HEK293 (cell line): ENCODE measurements around the gene BLOC1S1.

Experiments
- CTCF ChIA-PET: fragments of 350-600 bp; formaldehyde crosslinking; extraction: SDS; loops from one replicate; lab custom pipeline; 2021; ENCODE audit warnings: antibody characterized with exemption; lab: Yijun Ruan, JAX
- POLR2A ChIA-PET: fragments of 300-600 bp; formaldehyde crosslinking; extraction: SDS; loops from one replicate; lab custom pipeline; 2020; ENCODE audit warnings: antibody characterized with exemption, inconsistent platforms; lab: Yijun Ruan, JAX
- H3K27ac ChIP-seq: fragments of 200-500 bp; sonication (Bioruptor generic); 2 replicates; pipeline ENCODE4 v1.5.1; 2014; ENCODE audit warnings: low read depth, low read length, control low read depth, inconsistent platforms; ENCODE audit errors: extremely low read depth
- H3K36me3 ChIP-seq, 2 experiments: fragments of 200-500 bp in 1 of 2; sonication (Bioruptor generic) in 1 of 2; 1 replicate in 1 of 2; 2 replicates in 1 of 2; pipeline ENCODE4 v1.5.1; 2014 to 2017; ENCODE audit warnings: inconsistent platforms in 2 of 2, low read length in 2 of 2; ENCODE audit not compliant: control insufficient read depth in 2 of 2, insufficient read depth in 1 of 2
- H3K4me1 ChIP-seq: fragments of 200-500 bp; sonication (Bioruptor generic); 2 replicates; pipeline ENCODE4 v1.5.1; 2014; ENCODE audit warnings: mild to moderate bottlenecking, low read length, inconsistent platforms; ENCODE audit not compliant: control insufficient read depth, insufficient read depth
- H3K4me3 ChIP-seq: 2 replicates; pipeline ENCODE4 v1.5.1; 2011; ENCODE audit warnings: low read depth, mild to moderate bottlenecking, control low read depth, low read length, moderate library complexity
- H3K9me3 ChIP-seq: fragments of 200-500 bp; sonication (Bioruptor generic); 2 replicates; pipeline ENCODE4 v1.5.1; 2014; ENCODE audit warnings: low read depth, low read length, inconsistent platforms; ENCODE audit not compliant: control insufficient read depth, insufficient read depth
- GLIS1 ChIP-seq: fragments of 450-650 bp; formaldehyde crosslinking; IDR thresholded peaks from 2 replicates; pipeline ENCODE4 v1.5.1; 2016; ENCODE audit warnings: missing biosample characterization, missing genetic modification characterization
- IKZF3 ChIP-seq: fragments of 450-650 bp; IDR thresholded peaks from 2 replicates; pipeline ENCODE4 v1.5.0; 2018; ENCODE audit warnings: missing biosample characterization, mild to moderate bottlenecking, missing genetic modification characterization, moderate library complexity
- PRDM1 ChIP-seq: fragments of 450-650 bp; formaldehyde crosslinking; IDR thresholded peaks from 2 replicates; pipeline ENCODE4; 2016; ENCODE audit warnings: missing biosample characterization, missing genetic modification characterization
- SP2 ChIP-seq: fragments of 450-650 bp; formaldehyde crosslinking; IDR thresholded peaks from 2 replicates; pipeline ENCODE4 v1.5.1; 2016; ENCODE audit warnings: missing biosample characterization, missing genetic modification characterization
- YY2 ChIP-seq: fragments of 450-650 bp; formaldehyde crosslinking; IDR thresholded peaks from 2 replicates; pipeline ENCODE4 v1.5.1; 2016; ENCODE audit warnings: missing biosample characterization, missing genetic modification characterization
- ZBTB17 ChIP-seq: fragments of 450-650 bp; formaldehyde crosslinking; IDR thresholded peaks from 2 replicates; pipeline ENCODE4 v1.5.1; 2016; ENCODE audit warnings: missing biosample characterization, missing genetic modification characterization
- ZBTB21 ChIP-seq: fragments of 450-650 bp; formaldehyde crosslinking; IDR thresholded peaks from 2 replicates; pipeline ENCODE4 v1.5.1; 2017; ENCODE audit warnings: missing biosample characterization, missing genetic modification characterization
- ZBTB48 ChIP-seq: fragments of 450-650 bp; formaldehyde crosslinking; IDR thresholded peaks from 2 replicates; pipeline ENCODE4 v1.5.1; 2016; ENCODE audit warnings: missing biosample characterization, missing genetic modification characterization
- ZIC2 ChIP-seq: fragments of 450-650 bp; formaldehyde crosslinking; IDR thresholded peaks from 2 replicates; pipeline ENCODE4 v1.5.1; 2016; ENCODE audit warnings: missing biosample characterization, missing genetic modification characterization
- ZNF521 ChIP-seq: fragments of 450-650 bp; formaldehyde crosslinking; IDR thresholded peaks from 2 replicates; pipeline ENCODE4 v1.5.1; 2017; ENCODE audit warnings: missing biosample characterization, mild to moderate bottlenecking, missing genetic modification characterization
- ZNF585B ChIP-seq: fragments of 450-650 bp; formaldehyde crosslinking; IDR thresholded peaks from 2 replicates; pipeline ENCODE4 v1.5.1; 2016; ENCODE audit warnings: missing biosample characterization, missing genetic modification characterization
- ZNF600 ChIP-seq: fragments of 450-650 bp; formaldehyde crosslinking; IDR thresholded peaks from 2 replicates; pipeline ENCODE4 v1.5.1; 2016; ENCODE audit warnings: missing biosample characterization, missing genetic modification characterization
- ZNF621 ChIP-seq: fragments of 450-650 bp; formaldehyde crosslinking; IDR thresholded peaks from 2 replicates; pipeline ENCODE4 v1.5.1; 2017; ENCODE audit warnings: missing biosample characterization, missing genetic modification characterization
- ZNF664 ChIP-seq: fragments of 450-650 bp; formaldehyde crosslinking; IDR thresholded peaks from 2 replicates; pipeline ENCODE4 v1.5.1; 2016; ENCODE audit warnings: missing biosample characterization, missing genetic modification characterization
- ZNF701 ChIP-seq: fragments of 450-650 bp; formaldehyde crosslinking; IDR thresholded peaks from 2 replicates; pipeline ENCODE4 v1.5.1; 2016; ENCODE audit warnings: missing biosample characterization, missing genetic modification characterization
- ZNF843 ChIP-seq: fragments of 450-650 bp; formaldehyde crosslinking; IDR thresholded peaks from 2 replicates; pipeline ENCODE4 v1.5.1; 2016; ENCODE audit warnings: missing biosample characterization, missing genetic modification characterization
- TF ChIP-seq, protein P1 (sequence below): fragments of 450-650 bp; formaldehyde crosslinking; IDR thresholded peaks from 2 replicates; pipeline ENCODE4 v1.5.1; 2016; ENCODE audit warnings: missing biosample characterization, missing genetic modification characterization, low read depth
- TF ChIP-seq, protein P2 (sequence below): fragments of 450-650 bp; formaldehyde crosslinking; IDR thresholded peaks from 2 replicates; pipeline ENCODE4 v1.5.1; 2017; ENCODE audit warnings: missing biosample characterization, missing genetic modification characterization
- TF ChIP-seq, protein P3 (sequence below): fragments of 450-650 bp; formaldehyde crosslinking; IDR thresholded peaks from 2 replicates; pipeline ENCODE4 v1.5.0; 2017; ENCODE audit warnings: missing biosample characterization, missing genetic modification characterization, borderline replicate concordance
- TF ChIP-seq, protein P4 (sequence below): fragments of 450-650 bp; formaldehyde crosslinking; IDR thresholded peaks from 2 replicates; pipeline ENCODE4 v1.5.1; 2016; ENCODE audit warnings: missing biosample characterization, missing genetic modification characterization
- TF ChIP-seq, protein P5 (sequence below): fragments of 450-650 bp; formaldehyde crosslinking; IDR thresholded peaks from 2 replicates; pipeline ENCODE4 v1.5.1; 2017; ENCODE audit warnings: missing biosample characterization, missing genetic modification characterization
- TF ChIP-seq, protein P6 (sequence below): fragments of 450-650 bp; formaldehyde crosslinking; IDR thresholded peaks from 2 replicates; pipeline ENCODE4 v1.5.1; 2017; ENCODE audit warnings: missing biosample characterization, mild to moderate bottlenecking, missing genetic modification characterization, moderate library complexity

The BLOC1S1 gene

DNA sequence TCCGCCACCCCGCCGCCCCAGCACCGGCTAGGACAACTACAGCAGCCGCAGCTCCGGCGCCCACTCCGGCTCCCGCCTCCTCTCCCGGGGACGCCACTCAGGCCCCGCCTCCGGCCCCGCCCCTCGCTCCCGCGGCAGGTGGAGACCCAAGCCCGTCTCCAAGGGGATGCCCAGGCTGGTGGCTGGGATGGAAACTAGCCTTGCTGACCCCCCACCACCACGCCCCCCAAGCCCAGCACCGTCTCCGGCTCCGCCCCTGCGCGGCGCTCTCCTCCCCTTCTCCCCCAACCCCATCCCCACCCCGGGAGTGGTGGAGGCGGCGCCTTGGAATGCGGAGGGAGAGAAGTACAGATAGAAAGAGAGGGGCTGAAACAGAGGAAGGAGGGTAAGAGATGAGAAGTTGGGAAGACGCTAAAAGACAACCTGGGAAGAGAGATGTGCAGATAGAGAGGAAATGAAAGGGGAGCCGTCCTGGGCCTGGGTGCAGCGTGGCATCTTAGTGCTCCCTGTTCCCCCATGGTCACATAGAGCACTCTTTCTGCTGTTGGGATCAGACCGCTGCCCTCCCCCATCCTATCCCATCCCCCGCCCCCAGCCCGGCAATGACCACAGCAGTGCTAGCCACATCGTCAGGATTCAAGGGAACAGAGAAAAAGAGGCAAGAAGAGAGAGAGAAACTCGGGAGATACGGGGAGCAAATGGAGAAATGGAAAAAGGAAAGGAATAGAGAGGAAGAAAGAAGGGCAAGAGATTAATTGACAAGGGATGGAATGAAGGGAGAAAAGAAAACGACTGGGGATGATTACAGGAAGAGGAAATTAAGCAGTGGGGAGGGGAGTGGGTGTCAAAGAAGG, 7.8 kb upstream of the BLOC1S1 start, which contains the start of gene ITGA7 (continued):
- no peak for TF ChIP-seq ZNF585B (tag by site-specific recombination)
- TF ChIP-seq IKZF3 (tag by site-specific recombination): 0 out of 2 replicates have a peak, but pooled peaks have one; percentile 16
- 0 out of 2 replicates have a peak, but pooled peaks have one; percentile 31 for TF ChIP-seq ZNF600 (tag by site-specific recombination)
- peak; percentile 80 for TF ChIP-seq SP2 (tag by site-specific recombination)
- peak; percentile 49; the same call in 1 of the 2 replicates for TF ChIP-seq ZBTB48 (tag by site-specific recombination)
- no peak for TF ChIP-seq ZNF843 (tag by site-specific recombination)
- TF ChIP-seq GLIS1 (tag by site-specific recombination): peak; percentile 51
- TF ChIP-seq ZNF521 (tag by site-specific recombination): no peak
- no peak for TF ChIP-seq ZBTB21
- no peak for TF ChIP-seq ZIC2 (tag by site-specific recombination)
- no peak for TF ChIP-seq YY2 (tag by site-specific recombination)
- TF ChIP-seq PRDM1 (tag by site-specific recombination): peak; percentile 86
- TF ChIP-seq, protein P1, sequence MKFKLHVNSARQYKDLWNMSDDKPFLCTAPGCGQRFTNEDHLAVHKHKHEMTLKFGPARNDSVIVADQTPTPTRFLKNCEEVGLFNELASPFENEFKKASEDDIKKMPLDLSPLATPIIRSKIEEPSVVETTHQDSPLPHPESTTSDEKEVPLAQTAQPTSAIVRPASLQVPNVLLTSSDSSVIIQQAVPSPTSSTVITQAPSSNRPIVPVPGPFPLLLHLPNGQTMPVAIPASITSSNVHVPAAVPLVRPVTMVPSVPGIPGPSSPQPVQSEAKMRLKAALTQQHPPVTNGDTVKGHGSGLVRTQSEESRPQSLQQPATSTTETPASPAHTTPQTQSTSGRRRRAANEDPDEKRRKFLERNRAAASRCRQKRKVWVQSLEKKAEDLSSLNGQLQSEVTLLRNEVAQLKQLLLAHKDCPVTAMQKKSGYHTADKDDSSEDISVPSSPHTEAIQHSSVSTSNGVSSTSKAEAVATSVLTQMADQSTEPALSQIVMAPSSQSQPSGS: no peak
- TF ChIP-seq, protein P2, sequence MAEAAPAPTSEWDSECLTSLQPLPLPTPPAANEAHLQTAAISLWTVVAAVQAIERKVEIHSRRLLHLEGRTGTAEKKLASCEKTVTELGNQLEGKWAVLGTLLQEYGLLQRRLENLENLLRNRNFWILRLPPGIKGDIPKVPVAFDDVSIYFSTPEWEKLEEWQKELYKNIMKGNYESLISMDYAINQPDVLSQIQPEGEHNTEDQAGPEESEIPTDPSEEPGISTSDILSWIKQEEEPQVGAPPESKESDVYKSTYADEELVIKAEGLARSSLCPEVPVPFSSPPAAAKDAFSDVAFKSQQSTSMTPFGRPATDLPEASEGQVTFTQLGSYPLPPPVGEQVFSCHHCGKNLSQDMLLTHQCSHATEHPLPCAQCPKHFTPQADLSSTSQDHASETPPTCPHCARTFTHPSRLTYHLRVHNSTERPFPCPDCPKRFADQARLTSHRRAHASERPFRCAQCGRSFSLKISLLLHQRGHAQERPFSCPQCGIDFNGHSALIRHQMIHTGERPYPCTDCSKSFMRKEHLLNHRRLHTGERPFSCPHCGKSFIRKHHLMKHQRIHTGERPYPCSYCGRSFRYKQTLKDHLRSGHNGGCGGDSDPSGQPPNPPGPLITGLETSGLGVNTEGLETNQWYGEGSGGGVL: peak; percentile 88
- TF ChIP-seq, protein P3, sequence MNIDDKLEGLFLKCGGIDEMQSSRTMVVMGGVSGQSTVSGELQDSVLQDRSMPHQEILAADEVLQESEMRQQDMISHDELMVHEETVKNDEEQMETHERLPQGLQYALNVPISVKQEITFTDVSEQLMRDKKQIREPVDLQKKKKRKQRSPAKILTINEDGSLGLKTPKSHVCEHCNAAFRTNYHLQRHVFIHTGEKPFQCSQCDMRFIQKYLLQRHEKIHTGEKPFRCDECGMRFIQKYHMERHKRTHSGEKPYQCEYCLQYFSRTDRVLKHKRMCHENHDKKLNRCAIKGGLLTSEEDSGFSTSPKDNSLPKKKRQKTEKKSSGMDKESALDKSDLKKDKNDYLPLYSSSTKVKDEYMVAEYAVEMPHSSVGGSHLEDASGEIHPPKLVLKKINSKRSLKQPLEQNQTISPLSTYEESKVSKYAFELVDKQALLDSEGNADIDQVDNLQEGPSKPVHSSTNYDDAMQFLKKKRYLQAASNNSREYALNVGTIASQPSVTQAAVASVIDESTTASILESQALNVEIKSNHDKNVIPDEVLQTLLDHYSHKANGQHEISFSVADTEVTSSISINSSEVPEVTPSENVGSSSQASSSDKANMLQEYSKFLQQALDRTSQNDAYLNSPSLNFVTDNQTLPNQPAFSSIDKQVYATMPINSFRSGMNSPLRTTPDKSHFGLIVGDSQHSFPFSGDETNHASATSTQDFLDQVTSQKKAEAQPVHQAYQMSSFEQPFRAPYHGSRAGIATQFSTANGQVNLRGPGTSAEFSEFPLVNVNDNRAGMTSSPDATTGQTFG (tag by site-specific recombination): no peak
- TF ChIP-seq ZNF664 (tag by site-specific recombination): no peak
- TF ChIP-seq, all 188 proteins: peak for 22

DNA sequence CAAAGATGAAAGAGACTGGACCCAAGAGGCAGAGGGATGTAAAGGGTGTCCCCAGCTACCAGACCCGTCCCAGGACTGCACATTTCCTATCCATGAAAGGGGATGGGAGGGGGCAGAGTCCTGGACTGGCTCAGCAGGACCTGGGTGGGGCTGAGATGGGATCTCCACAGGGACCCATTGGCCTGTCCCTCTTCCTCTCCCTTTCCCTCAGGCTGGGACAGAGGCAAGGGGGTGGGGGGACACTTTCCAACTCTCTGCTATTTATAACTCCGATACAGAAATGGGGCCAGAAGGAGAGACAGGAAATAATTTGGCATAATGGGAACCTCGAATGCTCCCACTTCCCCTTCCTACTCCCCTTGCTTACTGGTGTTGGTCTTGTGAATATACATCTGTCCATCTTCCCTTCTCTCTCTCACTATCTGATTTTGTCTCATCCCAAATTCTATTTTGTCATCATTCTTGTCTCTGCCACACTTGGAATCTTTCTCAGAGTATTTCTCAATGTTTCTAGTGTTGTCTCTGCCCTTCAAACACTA, 7.1 kb upstream of the BLOC1S1 start:
- no peak overlapping the region for H3K4me3 ChIP-seq
- TF ChIP-seq, protein P2: no peak
- no peak for TF ChIP-seq ZNF701 (tag by site-specific recombination)
- TF ChIP-seq, protein P4, sequence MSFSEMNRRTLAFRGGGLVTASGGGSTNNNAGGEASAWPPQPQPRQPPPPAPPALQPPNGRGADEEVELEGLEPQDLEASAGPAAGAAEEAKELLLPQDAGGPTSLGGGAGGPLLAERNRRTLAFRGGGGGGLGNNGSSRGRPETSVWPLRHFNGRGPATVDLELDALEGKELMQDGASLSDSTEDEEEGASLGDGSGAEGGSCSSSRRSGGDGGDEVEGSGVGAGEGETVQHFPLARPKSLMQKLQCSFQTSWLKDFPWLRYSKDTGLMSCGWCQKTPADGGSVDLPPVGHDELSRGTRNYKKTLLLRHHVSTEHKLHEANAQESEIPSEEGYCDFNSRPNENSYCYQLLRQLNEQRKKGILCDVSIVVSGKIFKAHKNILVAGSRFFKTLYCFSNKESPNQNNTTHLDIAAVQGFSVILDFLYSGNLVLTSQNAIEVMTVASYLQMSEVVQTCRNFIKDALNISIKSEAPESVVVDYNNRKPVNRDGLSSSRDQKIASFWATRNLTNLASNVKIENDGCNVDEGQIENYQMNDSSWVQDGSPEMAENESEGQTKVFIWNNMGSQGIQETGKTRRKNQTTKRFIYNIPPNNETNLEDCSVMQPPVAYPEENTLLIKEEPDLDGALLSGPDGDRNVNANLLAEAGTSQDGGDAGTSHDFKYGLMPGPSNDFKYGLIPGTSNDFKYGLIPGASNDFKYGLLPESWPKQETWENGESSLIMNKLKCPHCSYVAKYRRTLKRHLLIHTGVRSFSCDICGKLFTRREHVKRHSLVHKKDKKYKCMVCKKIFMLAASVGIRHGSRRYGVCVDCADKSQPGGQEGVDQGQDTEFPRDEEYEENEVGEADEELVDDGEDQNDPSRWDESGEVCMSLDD: no peak
- TF ChIP-seq, protein P5, sequence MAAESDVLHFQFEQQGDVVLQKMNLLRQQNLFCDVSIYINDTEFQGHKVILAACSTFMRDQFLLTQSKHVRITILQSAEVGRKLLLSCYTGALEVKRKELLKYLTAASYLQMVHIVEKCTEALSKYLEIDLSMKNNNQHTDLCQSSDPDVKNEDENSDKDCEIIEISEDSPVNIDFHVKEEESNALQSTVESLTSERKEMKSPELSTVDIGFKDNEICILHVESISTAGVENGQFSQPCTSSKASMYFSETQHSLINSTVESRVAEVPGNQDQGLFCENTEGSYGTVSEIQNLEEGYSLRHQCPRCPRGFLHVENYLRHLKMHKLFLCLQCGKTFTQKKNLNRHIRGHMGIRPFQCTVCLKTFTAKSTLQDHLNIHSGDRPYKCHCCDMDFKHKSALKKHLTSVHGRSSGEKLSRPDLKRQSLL (tag by site-specific recombination): no peak
- TF ChIP-seq ZIC2 (tag by site-specific recombination): 0 out of 2 replicates have a peak, but pooled peaks have one; percentile 18
- TF ChIP-seq, protein P6, sequence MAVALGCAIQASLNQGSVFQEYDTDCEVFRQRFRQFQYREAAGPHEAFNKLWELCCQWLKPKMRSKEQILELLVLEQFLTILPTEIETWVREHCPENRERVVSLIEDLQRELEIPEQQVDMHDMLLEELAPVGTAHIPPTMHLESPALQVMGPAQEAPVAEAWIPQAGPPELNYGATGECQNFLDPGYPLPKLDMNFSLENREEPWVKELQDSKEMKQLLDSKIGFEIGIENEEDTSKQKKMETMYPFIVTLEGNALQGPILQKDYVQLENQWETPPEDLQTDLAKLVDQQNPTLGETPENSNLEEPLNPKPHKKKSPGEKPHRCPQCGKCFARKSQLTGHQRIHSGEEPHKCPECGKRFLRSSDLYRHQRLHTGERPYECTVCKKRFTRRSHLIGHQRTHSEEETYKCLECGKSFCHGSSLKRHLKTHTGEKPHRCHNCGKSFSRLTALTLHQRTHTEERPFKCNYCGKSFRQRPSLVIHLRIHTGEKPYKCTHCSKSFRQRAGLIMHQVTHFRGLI (tag by site-specific recombination): no peak
- TF ChIP-seq ZNF621 (tag by site-specific recombination): no peak
- 0 out of 2 replicates have a peak, but pooled peaks have one; percentile 9 for TF ChIP-seq ZBTB17 (tag by site-specific recombination)

More for the DNA sequence above, 7.1 kb upstream of the BLOC1S1 start:
- POLR2A ChIA-PET: no interaction called here
- Histone ChIP-seq H3K27ac (no peak overlapping the region), H3K4me1 (no peaks in the 10 kb centered on the region; the same call in 1 of the 2 replicates), H3K9me3 (no peaks in the 10 kb centered on the region), H3K36me3 (no peaks in the 10 kb centered on the region)
- CTCF ChIA-PET: no interaction called here
